GM21723 (cell line): ENCODE data around the gene DNAH11.
"Not testable (repeated sequence)": the region's sequence is repeated elsewhere in the genome, so short reads cannot be mapped to it uniquely, and the experiment has no call there.

Source experiments
- ATAC-seq: cut with Tn5 transposase; IDR thresholded peaks from one replicate; pipeline ENCODE4 v1.9.1; 2021; ENCODE audit warnings: mild to moderate bottlenecking, moderate library complexity; ENCODE audit not compliant: unreplicated experiment

The DNAH11 gene

DNA sequence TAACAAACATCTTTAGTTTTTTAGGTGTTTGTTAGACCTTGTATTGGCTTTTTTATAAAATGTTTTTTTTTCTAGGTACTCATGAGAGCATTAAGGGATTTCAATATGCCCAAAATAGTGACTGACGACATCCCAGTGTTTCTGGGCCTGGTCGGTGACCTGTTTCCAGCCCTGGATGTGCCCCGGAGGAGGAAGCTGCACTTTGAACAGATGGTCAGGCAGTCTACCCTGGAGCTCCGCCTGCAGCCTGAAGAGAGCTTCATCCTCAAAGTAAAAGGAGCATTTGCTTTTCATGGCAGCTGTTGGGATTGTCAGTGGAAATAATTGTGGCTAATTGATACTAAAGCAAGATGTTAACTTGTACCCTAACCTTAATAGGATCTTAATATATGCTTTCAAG lies 161.5 kb downstream of the DNAH11 start:
- ATAC-seq: no peak

- ATAC-seq: no peak
These were observed 163.3 kb downstream of the DNAH11 start for GRCh38 chr7:21706131-21706530.

DNA sequence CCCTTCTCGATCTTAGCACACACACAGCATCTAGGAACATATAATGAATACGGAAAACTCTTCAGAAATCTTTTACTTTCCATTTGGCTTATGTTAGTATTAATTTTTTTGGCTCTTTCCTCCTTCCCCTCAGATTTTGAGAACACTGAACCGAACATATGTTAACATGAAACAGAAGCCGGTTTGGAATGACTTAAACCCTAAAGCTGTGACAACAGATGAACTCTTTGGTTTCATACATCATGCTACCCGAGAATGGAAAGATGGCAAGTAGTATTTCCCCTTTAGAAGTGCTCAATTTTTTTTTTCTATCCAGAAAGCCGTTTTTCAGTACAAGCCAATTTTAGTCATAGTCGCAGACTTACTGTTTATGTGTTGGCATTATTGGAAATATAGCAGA lies 164.7 kb downstream of the DNAH11 start:
- no peak for ATAC-seq

DNA sequence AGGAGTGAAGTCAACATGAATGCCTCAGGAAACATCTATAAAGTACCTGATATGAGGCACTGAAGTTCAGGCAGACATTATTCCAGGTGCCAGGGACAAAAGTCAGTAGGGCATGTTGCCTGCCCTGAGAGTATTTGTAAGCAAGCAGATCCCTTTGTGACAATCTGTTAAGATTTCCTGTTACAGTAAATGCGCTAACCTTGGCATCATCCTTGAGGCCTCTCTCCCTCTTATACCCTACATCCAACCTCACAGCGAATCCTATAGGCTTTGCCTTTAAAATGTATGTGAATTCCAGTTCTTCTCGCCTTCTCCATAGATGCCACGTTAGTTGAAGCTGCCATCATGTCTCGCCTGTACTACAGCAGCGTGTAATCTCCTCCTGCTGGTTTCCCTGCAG lies 165.3 kb downstream of the DNAH11 start:
- ATAC-seq: no peak

- ATAC-seq: no peak
These were observed 174.5 kb downstream of the DNAH11 start for GRCh38 chr7:21717323-21717722.

- ATAC-seq: no peak
These were observed 175.6 kb downstream of the DNAH11 start for GRCh38 chr7:21718391-21718790.

- ATAC-seq: no peak
These were observed 177.0 kb downstream of the DNAH11 start for GRCh38 chr7:21719846-21720245.

GRCh38 chr7:21722371-21722770 lies 179.5 kb downstream of the DNAH11 start:
- no peak for ATAC-seq

DNA sequence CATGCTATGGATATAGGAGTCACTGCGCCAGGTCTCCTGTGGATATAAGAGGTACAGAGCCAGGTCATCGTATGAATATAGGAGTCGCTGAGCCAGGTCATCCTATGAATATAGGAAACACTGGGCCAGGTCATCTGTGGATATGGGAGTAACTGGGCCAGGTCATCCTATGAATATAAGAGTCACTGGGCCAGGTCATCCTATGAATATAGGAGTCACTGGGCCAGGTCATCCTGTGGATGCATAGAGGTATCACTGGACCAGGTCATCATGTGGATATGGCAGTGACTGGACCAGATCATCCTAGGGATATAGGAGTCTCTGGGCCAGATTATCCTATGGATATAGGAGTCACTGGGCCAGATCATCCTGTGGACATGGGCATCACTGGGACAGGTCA lies 181.7 kb downstream of the DNAH11 start:
- no peak for ATAC-seq

DNA sequence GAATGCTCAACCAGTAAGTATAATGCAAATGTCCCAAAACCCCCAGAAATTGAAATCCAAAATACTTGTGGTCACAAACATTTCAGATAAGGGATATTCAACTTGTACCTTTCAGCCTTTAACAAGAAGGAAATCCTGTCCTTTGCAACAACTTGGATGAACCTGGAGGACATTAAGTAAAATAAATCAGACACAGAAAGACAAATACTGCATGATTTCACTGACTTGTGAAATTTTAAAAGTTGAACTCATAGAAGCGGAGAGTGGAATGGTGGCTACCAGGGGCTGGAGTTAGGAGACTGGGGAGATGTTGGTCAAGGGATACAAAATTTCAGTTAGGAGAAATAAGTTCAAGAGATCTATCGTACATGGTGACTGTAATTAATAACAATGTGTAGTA lies 187.6 kb downstream of the DNAH11 start:
- ATAC-seq: no peak

- ATAC-seq: no peak
These were observed 189.1 kb downstream of the DNAH11 start for GRCh38 chr7:21731977-21732376.

DNA sequence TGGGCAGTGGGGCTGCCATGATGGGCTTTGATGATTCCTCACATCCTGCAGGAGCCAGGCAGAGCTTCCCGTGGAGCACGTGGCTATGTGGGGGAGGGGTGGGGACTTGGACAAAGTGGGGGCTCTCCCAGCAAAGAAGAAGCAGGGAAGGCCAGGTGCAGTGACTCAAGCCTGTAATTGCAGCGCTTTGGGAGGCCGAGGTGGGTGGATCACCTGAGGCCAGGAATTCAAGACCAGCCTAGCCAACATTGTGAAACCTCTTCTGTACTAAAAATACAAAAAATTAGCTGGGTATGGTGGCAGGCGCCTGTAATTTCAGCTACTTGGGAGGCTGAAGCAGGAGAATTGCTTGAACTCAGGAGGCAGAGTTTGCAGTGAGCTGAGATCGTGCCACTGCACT lies 190.1 kb downstream of the DNAH11 start:
- ATAC-seq: not testable (repeated sequence)

- no peak for ATAC-seq
These were observed 191.0 kb downstream of the DNAH11 start for GRCh38 chr7:21733837-21734236.

DNA sequence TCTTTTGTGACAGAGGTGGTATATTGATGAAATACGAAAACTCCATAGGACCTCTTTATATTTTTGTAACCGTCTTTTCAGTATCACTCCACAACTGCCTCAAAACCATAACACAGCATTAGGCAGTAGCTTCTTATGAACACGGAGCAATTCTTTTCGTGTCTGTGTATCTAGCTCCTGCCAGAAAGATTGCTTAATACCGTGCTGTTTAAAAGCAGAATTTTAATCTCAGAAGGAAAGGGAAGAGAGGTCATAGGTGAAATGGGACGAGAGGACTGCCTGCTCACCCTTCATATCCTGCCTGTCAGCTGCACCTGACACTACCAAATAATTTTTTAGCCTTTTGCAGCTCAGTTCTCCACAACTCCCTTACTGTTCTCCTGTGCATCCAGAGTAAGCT lies 200.7 kb downstream of the DNAH11 start:
- no peak for ATAC-seq

DNA sequence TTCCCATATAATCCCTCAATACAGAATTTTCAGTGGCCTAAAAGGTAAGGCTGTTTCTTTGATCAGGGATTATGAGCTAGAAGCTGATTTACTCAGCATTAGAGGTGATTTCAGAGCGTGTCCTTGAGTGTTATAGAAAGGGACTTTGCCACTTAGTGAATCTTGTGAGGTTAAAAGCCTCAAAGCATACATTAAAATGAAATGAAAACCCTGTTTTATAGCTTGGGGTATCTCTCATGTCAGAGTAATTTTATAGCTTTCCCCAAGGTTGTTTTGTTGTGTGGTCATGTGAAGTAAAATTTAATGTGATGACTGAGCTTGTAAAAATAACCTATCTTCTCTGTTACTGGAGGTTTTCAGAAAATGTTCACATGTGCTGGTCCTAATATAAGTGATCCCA lies 204.1 kb downstream of the DNAH11 start:
- no peak for ATAC-seq

DNA sequence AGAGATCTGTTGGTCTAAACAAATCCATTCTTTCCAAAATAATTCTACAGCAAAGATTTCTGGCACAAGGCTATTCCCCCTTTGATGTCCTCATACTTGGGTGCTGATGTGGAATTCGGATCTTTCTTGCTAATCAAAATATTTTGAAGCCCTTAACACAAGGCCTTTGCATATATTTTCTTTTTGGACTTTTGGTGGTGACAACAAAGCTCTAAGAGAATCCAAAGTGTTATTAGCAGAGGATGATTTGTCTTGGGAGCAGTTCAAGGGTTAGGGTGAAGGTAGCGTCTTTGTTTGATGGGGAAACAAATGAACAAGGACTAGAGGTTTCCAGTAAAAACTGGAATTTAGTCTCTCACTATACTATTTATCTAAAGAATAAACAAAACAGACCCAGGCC lies 205.0 kb downstream of the DNAH11 start:
- ATAC-seq: no peak

- ATAC-seq: no peak
These were observed 206.5 kb downstream of the DNAH11 start for GRCh38 chr7:21749378-21749777.

DNA sequence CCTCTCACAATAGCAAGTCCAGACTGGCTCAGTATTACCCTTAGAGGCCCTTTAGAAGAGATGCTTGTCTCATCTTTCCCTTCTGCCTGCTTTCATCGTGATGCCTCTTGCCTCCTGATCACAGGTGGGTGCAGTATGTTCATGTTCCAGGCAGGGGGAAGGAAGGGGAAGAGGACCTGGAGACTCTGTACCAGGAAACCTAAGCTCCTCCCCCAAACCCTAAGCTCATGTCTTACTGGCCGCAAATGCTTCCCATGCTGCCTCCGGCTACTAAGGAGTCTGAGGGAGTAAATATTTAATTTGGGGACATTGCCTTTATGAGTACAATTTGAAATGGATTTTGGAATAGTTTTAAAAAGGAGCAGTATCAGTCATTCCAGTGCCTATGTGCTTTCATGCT lies 210.2 kb downstream of the DNAH11 start:
- no peak for ATAC-seq

DNA sequence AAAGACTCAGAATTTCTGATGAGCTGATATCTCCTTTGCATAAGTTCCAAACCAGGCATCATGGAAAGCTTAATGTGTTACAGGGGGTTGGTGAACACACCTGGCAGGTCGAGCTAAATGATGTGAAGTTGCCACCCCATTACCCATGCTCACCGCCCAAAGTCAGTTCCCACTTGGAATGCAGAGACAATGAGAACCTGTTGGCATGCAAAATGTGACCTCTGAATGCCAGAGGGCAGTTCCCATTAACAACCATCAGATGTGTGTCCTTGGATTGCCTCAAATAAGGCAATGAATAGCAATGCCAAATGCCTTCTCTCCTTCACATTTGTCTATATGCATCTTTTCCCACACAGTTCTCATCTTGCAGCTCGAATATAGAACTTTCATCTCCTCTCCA lies 212.1 kb downstream of the DNAH11 start:
- ATAC-seq: no peak

GRCh38 chr7:21757537-21758282 lies 214.9 kb downstream of the DNAH11 start:
- ATAC-seq: no peak

DNA sequence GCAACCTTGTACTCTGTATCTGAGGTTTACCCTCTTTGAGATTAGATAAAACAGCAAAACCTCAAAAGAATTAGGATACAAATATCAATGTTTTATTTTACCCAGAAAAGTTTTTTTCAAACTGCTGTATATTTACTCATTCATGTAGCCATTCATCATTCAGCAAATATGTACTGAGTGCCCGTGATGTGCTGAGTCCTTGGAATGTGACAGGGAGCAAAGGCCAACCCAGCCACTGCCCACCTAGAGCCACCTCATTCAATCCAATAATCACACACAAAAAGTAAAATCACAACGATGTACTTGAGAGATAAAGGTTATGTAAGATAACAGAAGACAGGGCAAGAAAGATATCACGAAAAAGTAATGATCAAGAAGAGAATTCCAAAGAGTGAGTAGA lies 215.4 kb downstream of the DNAH11 start:
- ATAC-seq: no peak

DNA sequence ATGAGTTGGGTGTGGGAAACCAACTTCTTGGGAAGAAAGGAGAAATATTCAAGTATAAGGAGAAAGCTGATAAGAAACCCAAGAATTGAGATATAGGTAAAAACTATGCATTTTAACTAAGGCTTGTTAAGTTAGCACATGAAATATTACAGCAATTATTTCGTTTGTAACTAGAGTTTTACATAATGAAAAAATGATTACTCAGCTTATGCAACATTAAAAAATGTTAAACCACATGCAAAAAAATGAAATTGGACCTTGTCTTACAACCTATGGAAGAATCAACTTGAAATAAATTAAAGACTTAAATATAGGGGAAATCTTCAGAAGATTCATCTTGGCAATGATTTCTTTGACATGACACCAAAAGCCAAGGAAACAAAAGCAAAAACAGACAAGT lies 219.6 kb downstream of the DNAH11 start:
- no peak for ATAC-seq

- ATAC-seq: no peak
These were observed 221.0 kb downstream of the DNAH11 start for GRCh38 chr7:21763818-21764217.
